ENCODE data around the gene KCNE1.
A peak's percentile ranks its signal among the peaks of the same experiment; 100 is the strongest.
"Not testable (repeated sequence)": the region's sequence is repeated elsewhere in the genome, so short reads cannot be mapped to it uniquely, and the experiment has no call there.

The KCNE1 gene

DNA sequence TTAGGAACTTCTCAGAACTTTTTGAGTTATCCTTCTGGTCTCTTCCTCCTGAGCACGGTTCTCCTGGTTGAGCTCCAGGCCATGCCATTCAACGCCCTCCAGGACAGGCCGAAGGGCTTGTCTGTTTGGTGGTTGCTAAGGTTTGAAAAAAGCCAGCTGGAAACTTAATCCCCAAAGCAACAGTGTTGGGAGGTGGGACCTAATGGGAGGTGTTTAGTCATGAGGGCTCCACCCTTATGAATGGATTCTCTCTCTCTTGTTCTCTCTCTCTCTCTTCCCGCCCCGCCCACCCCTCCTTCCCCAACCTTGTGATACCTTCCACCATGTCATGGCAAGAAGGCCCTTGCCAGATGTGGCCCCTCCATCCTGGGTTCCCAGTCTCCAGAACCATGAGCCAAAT is 829 bp downstream of the KCNE1 start:
- DNase-seq (ENCODE audit: low read depth): peak; percentile 22

DNA sequence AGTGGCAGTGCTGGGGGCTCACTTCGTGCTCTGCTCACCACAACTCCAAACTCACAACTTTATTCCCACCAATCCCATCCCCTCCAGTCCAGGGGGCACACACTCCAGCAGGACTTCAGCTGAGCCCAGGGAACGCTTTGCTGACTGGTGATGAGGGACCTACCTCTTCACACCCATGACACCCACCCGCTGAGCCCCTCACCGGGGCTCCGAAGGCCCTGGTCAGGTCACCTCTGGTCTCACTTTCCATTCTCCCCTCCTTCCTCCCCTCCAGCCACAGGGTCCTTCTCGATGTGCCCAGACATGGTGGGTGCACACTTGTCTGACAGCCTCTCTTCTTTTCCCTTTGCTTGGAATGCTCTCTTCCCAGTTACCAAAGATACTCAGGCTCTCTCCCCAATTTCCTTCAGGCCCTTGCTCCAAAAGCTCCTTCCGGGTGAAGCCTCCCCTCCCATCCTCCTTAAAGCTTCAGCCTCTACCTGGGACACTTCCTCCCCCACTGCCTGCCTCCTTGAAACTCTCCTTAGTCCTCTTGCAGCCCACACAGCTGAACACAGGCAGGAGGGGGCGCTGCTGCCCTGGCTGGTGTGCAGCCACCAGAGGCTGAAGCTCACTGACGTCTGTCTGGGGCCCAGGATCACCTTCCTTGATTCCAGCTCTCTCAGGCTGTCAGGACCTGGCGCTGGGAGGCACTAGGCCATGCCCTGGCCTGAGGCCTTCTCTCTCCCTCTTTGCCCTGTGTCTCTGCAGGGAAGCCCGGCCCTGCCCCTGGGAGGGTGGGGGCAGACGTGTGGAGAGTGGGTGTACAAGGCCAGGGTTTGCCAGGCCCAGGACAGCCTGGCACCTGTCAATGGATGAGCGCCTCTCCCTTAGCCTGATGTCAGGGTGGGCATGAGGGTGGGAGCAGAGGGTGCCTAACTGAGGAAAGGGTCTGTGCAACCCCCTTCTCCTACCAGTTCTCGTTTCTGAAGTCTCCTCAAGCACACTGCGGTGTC is 1.6 kb downstream of the KCNE1 start:
- no peak for DNase-seq (ENCODE audit: low read depth)

DNA sequence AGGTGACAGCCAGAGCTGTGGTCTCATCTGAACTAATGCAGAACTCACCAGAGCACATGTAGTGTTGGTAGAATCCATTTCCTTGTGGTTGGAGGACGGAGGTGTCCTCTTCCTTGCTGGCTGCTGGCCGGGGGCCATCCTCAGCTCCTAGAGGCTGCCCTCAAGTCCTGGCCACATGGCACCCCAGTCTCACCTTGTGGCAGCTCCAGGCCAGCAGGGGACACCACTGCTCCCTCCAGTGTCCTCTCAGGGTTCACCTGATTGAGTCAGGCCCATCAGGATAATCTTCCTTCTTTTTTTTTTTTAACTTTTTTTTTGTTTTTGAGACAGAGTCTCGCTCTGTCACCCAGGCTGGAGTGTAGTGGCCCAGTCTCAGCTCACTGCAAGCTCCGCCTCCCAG is 2.9 kb downstream of the KCNE1 start:
- DNase-seq (ENCODE audit: low read depth): no peak

DNA sequence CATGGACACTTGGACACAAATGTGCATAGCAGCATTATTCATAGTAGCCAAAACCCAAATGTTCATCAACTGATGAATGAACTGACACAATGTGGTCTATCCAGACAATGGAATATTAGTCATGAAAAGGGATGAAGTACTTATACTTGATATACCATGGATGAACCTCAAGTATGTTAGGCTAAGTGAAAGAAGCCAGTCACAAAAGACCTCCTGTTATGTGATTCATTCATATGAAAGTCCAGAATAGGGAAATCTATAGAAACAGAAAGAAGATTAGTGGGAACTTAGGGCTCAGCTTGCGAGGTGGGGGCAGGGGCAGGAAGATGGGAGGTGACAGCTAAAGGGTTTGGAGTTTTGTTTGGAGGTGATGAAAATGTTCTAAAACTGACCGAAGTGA is 7.4 kb downstream of the KCNE1 start:
- DNase-seq (ENCODE audit: low read depth): no peak

DNA sequence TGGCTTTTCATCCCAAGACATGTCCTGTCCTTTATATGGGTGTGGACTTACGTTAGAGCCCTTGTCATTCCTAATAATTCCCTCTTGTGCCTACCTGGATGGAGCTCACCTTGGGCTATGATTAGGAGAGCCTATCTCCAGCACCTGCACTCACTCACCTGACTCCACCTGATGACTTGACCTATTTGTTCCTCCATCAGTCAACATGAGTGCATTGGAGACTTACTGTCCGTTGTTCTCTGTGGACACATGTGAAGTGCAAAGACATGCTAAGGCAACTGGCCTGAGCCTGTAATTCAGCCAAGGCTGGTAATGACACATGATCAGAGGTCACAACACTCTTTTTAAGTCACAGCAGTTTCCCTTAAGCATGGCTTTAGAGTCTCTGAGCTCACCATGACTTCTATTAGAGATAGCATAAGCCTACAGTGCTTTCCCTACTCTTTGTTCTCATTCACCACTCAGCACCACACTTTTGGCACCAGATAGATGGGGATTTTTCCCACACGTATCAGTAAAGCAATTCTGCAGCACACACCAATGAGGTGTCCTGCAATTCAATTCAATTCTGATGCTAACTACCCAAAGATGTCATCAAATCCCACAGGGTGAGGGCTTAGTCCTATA is 9.4 kb downstream of the KCNE1 start:
- DNase-seq (ENCODE audit: low read depth): no peak

DNA sequence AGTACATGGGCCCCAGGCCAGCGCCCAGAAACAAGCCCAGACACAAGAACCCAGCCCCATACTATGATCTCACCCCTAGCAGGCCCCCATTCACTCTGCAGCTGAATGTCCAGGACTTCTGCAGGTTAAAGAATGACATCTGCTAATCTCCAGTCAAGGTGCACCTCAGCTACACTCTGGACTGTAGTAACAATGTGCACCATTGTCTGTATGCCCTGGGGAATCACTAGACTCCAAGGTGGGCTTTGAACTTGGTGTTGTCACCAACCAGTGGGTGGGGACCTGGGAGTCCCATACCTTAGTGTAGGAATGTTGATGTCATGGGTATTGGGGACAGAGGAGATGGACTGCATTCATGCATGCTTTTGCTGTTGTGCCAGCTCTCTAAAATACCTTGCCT is 10.3 kb downstream of the KCNE1 start:
- DNase-seq (ENCODE audit: low read depth): no peak

DNA sequence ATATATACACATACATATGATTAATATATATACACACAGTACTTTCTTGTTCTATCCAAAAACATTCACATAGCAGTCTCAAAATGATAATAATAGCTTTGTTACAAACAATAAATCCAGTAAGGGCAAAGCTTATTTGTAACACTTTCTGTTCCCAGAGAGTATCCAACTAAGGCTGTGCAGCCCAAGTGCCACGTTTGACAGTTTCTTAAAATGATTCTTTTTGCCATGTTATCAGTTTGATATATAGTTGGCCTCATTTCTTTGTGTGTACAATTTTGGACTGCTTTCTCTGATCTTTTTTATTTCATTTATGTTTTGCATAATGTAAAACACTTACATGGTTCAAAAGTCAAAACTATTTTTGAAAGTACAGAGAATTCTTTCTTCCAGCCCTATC is 11.8 kb downstream of the KCNE1 start:
- DNase-seq (ENCODE audit: low read depth): no peak

DNA sequence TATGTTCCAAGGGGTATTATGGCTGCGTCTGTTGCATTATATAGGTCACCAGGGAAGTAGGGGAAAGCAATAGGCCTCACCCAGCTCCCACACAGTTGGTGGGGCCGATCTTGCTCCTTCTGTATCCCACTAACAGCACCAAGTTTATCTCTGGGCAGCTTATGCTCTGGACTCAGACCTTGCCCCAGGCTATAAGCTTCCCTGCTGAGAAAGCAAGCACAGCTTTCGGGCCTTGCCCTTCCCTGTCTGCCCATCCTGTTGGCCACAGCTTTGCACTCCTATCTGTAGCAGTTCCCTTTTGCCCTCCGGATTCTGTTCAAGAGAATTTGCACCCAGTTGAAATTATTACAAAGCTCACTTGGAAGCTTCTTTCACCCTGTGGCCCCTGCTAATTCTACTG is 12.9 kb downstream of the KCNE1 start:
- no peak for DNase-seq (ENCODE audit: low read depth)

DNA sequence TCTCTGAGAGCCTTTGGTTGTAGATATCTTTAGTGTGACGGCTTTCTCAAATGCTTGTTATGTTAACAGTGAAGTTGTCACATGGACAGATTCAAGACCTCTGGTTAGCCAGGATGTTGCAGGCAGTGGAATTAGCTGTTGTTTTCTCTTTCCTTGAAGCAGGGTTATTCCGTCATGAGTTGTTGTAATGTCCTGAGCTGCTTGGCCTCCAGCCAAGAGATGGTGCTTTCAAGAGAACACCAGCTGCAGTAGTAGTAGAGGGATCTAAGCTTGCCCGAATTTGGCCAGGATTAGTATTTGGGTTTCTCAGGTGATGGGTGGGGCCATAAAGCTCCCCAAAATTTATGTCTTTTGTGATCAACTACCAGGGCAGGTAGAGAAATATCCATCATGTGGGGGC is 13.4 kb downstream of the KCNE1 start:
- no peak for DNase-seq (ENCODE audit: low read depth)

DNA sequence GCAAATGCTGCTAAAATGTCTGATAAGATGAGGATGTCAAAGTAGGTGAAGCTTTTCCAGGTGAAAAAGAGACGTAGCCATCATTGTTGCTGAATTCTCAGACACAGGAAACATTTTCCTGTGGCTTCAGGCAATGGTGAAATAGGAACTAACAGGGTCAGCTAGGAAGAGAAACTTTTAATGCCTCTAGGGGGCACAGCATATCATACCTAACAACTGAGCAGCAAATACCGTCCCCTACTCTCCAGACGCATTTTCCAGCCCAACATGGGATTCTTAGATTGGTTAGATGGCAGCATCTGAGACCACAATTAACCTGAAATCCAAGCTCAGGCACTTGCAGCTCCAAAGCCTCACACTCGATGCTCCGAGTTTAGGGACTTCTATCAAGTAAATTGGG is 28.2 kb downstream of the KCNE1 start:
- not testable (repeated sequence) for DNase-seq (ENCODE audit: low read depth)

DNA sequence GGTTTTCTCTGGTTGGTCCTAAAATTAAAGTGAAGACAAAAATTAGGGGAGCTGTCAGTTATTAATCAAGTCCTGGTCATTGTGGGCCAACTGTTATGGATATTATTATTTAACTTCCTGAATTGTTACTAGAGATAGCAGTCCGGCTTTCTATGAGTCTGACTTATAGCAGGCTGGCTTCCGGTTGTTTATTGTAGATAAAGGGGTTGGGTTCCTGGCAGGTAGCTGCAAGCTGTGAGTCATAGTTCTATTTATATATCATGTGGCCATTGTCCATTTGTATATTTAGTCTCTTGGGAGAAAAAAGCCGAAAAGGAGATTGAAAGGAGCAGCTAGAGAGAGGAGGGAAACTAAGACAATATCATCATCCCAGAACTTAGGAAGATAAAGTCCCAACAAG is 28.6 kb downstream of the KCNE1 start:
- not testable (repeated sequence) for DNase-seq (ENCODE audit: low read depth)

DNA sequence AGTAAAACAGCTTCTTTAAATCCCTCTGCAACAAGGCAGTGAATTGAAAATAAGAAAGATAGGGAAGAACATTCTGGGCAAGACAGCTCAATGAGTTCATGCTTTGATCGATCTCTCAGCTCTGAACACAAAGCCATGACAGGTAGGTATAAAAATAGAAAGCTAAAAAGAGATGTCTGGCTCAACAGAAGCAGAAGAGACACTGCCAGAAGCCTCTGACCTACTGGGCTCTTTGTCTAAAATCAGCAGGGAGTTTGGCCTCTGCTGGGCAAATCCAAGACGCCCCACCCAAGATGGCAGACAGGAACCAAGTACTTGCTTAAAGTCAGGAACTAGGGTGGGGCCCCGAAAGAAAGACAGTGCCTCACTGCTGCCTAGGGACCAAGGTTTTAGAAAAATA is 44.7 kb downstream of the KCNE1 start:
- DNase-seq (ENCODE audit: low read depth): not testable (repeated sequence)

DNA sequence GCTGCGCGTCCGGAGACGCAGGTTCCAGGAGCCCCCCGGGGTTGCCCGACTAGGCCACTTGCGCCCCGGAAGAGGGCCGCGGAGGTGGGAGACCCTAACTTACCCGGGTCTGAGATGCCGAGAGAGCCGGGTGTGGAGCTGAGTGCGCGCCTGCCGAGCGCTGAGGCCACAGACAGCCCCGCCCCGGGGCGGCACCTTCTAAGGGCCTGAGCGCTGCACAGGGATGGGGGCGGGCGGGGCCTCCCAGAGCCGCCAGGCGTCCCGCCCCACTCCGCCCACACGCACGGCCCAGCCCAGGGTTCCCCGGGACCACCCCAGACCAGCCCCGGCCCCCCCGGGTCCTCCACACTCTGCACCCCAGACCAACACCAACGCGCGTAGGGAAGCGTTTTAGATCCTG is 52.6 kb downstream of the KCNE1 start:
- not testable (repeated sequence) for DNase-seq (ENCODE audit: low read depth)

DNA sequence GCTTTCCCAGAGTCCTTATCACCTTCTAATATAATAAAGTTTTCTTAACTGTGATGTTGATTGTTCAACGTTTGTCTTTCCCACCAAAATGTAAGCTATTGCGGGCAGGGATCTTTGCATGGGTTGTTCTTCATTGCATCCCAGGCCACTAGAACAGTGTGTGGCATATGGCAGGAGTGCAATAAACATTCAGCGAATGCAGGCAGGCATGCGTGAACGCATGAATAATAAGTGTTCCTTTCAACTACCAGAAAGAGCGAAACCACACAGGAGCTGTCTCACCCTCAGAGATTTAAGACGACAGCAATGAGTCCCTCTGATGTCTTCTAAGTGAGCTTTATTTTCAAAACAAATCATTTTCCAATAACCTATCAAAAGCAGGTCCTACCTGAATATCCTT is 53.7 kb downstream of the KCNE1 start:
- DNase-seq (ENCODE audit: low read depth): not testable (repeated sequence)

DNA sequence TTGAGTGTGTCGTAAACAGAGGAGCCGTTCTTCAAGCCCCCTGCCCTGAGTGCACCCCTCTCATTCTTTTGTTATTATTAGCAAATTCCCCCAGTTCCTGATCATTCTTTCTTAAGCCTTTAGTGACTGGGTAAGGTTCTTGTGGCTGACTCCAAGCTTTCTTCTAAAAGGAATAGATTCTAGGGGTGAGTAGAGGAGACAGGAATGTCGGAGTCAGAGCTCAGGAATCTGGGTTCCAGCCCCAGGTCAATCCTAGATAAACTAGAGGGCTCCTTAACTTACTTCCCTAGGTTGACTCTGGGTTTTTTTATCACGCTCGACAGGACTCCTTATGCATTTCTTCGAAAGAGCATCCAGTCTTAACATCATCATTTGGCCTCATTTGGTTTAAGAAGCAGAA is 55.8 kb downstream of the KCNE1 start:
- DNase-seq (ENCODE audit: low read depth): not testable (repeated sequence)

DNA sequence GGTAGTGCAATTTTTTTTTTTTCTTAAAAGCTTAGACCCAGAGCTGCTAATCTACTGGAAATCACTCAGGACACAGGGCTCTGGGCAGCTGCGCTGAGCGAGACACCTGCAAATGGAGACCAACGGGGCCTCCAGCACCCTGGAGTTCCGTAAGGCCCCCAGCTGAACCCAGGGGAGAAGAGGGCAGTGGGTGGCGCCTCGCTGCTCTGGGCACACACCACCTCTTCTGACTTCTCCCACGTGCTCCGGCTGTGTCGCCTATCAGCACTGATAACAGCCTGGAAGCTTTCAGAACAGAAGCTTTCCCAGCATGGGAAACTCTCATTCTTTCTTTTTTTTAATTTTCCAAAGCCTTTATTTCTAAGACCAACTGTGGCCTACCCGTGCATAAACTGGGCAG is 56.4 kb downstream of the KCNE1 start:
- not testable (repeated sequence) for DNase-seq (ENCODE audit: low read depth)

DNA sequence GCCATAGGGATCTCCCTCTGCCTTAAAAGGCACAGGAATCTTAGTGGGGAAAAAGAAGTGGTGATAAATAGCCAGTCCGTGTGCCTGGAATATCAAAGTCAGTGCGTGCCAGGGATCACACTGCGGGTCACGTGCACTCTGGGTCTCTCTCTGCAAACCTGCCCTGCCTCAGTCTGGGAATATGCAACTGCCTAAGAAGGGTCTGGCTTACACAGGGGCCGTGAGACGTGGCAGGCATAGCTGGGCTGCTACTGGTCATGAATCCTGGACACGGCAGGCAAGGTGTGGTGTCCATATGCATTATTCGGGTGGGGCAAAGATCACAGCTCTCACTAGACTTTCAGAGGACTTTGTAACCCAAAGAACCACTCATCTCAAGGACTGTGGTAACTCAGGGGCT is 65.0 kb downstream of the KCNE1 start:
- not testable (repeated sequence) for DNase-seq (ENCODE audit: low read depth)

DNA sequence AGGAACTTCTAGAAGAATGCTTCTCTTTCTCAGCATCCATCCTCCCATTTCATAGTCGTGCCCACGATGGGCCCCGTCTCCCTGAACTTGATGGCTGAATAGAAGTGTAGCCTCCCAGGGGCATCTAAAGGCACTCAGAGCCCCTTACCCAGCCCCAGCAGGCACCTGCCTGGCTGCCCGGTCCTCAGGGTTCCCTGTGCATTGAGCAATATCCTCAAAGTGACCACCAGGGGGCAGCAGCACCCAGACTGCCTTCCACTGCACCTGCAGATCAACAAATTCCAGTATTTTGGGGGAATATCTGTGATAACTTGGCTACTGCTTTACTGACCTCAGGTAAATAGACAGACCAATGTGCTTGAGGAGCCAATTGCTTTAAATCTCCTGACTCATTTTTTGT is 68.5 kb downstream of the KCNE1 start:
- DNase-seq (ENCODE audit: low read depth): not testable (repeated sequence)

DNA sequence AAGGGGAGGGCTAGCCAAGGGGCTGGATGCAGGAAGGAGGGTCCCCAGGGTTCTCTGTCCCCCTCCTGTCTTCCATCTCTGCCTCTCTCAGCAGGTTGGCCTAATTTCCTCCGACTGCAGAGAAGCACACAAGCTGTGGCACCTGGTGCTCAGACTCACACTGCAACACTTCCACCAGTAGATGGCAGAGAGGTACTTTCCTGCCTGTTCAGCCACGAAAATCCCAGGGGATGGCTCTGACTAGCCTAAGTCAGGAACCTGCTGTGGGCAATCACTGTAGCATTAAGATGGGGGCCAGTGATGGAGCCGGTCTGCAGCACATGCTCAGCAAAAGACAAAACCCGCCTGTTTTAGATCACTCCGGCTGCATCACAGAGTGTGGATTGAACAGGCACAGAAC is 82.3 kb downstream of the KCNE1 start:
- not testable (repeated sequence) for DNase-seq (ENCODE audit: low read depth)

DNA sequence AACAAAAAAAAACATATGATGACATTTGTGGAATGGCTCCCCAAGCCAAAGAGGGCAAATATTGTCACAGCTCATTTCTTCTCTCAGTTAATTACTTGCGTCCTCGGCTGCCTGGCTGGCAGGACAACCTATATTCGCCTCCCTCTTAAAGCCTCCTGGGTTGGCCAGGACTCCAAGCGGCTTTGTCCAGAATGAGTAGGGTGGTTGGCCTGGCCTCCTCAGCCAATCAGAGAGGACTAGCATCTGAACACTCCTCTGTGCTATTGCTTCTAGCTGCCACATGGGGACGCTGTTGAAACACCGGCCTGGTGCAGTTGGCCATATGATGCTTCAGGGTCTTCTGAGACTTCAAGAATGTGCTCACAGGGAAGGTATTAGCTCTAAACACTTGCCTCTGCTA is 83.6 kb downstream of the KCNE1 start:
- not testable (repeated sequence) for DNase-seq (ENCODE audit: low read depth)

DNA sequence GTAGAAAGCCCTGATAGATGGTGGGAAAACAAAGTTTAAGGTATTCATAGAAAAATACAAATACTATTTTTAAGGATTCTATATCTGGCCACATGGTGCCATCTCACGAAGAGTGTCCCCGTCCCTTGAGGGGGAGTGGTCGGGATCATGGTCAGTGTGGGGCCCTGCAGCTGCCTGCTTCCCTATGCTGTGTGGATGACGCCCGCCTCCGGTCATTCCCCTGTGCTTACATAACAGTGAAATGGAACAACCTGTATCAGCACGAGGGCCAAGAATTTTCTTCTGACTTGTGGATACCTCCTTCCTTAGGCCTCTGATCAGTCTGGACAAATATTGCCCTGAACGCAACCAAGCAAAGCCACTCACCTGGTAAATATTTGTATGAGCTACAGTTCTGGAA is 84.7 kb downstream of the KCNE1 start:
- DNase-seq (ENCODE audit: low read depth): not testable (repeated sequence)

DNA sequence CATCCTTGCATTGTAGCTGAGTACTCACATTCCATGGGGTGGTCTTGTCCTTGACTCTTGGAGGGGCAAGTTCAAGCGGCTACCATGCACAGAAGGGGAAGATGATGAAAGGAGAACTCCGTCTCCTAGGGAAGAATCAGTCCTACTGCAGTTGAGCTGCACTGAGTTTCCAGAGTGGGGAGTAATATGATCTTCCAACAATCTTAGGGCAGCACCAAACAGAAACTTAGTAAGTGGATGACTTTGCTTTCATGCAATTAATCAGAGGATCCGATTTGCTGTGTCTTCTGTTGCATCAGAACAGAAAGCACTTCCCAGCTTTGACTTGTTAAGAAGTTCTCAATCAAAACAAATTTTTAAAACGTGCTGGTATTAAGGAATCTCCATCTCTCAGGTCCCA is 88.2 kb downstream of the KCNE1 start, which contains the start of gene SMIM34:
TSS of gene SMIM34 (minus strand) at position 147 of the 400 bp plus-strand sequence. CDS start at position 35, 112 bp downstream.
- not testable (repeated sequence) for DNase-seq (ENCODE audit: low read depth)

DNA sequence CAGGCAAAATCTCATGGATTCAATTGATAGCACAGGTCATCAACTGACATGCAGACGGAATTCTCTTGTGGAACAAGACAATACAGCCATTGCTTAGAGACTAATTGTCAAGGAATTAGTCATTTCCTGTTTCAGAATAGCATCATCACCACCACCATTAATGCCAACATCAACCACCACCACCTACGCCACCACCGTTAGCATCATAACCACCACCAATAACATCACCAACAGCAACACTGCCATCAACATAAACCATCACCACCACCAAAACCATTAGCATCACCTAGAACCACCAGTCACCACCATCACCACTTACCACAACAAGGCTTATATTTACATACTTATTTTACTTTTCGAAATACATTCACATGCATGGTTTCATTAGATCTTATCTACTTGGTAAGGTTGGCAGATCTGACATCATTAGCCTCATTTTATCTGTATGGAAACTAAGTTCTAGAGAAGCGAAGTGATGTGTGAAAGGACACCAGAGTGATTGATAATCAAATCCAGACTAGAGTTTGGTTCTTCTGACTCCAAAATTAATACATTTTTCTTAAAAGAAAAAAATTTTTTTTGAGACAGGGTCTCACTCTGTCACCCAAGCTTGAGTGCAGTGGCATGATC is 94.4 kb downstream of the KCNE1 start:
- DNase-seq (ENCODE audit: low read depth): not testable (repeated sequence)

Measured in GM04503 (cell line).